MM.1S (cell line): ENCODE measurements around the gene MAFB.

ENCODE experiments used
- DNase-seq: peaks from one replicate; pipeline ENCODE4 v3.0.0-alpha.2; 2015
- H2AFZ ChIP-seq: fragments of 300-600 bp; sonication (generic); 2 replicates; pipeline ENCODE4 v1.6.0; 2016; ENCODE audit warnings: antibody characterized with exemption, low read length
- H3F3A ChIP-seq: fragments of 300-600 bp; sonication (generic); 2 replicates; pipeline ENCODE4 v1.6.1; 2016; ENCODE audit warnings: mild to moderate bottlenecking, antibody characterized with exemption, low read length, moderate library complexity, mixed read lengths; ENCODE audit not compliant: insufficient read depth
- H3K27ac ChIP-seq: fragments of 300-600 bp; sonication (generic); 2 replicates; pipeline ENCODE4 v1.5.1; 2016; ENCODE audit warnings: mild to moderate bottlenecking, low read length
- H3K27me3 ChIP-seq: fragments of 300-600 bp; sonication (generic); replicated peaks from 2 replicates; pipeline ENCODE4 v1.6.0; 2016; ENCODE audit warnings: low read length; ENCODE audit not compliant: insufficient read depth
- H3K36me3 ChIP-seq: fragments of 300-600 bp; sonication (generic); replicated peaks from 2 replicates; pipeline ENCODE4 v1.6.1; 2016; ENCODE audit warnings: mild to moderate bottlenecking, low read length, mixed read lengths; ENCODE audit not compliant: insufficient read depth
- H3K4me1 ChIP-seq: fragments of 300-600 bp; sonication (generic); 2 replicates; pipeline ENCODE4 v1.6.1; 2016; ENCODE audit warnings: low read length, mixed read lengths
- H3K4me2 ChIP-seq: fragments of 300-600 bp; sonication (generic); 2 replicates; pipeline ENCODE4 v1.6.0; 2016; ENCODE audit warnings: low read depth, low read length
- H3K4me3 ChIP-seq: fragments of 300-600 bp; sonication (generic); 2 replicates; pipeline ENCODE4 v1.5.1; 2016; ENCODE audit warnings: low read length, mixed read lengths
- H3K79me2 ChIP-seq: fragments of 300-600 bp; sonication (generic); 2 replicates; pipeline ENCODE4 v1.6.1; 2016; ENCODE audit warnings: mixed run types, low read length, mixed read lengths
- H3K9ac ChIP-seq: fragments of 300-600 bp; sonication (generic); 2 replicates; pipeline ENCODE4 v1.6.1; 2016; ENCODE audit warnings: low read length, mixed read lengths
- H3K9me2 ChIP-seq: fragments of 300-600 bp; sonication (generic); replicated peaks from 2 replicates; pipeline ENCODE4 v1.6.1; 2016; ENCODE audit warnings: mild to moderate bottlenecking, low read length, mixed read lengths; ENCODE audit not compliant: insufficient read depth
- H3K9me3 ChIP-seq: fragments of 300-600 bp; sonication (generic); replicated peaks from 2 replicates; pipeline ENCODE4 v1.6.1; 2016; ENCODE audit warnings: mild to moderate bottlenecking, low read length, mixed read lengths; ENCODE audit not compliant: insufficient read depth
- H4K20me1 ChIP-seq: fragments of 300-600 bp; sonication (generic); 2 replicates; pipeline ENCODE4 v1.6.1; 2016; ENCODE audit warnings: mild to moderate bottlenecking, low read length, moderate library complexity, mixed read lengths; ENCODE audit not compliant: insufficient read depth
- EZH2 ChIP-seq: fragments of 300-600 bp; sonication (generic); optimal IDR thresholded peaks from 2 replicates; pipeline ENCODE3; 2017; ENCODE audit warnings: low read depth, mild to moderate bottlenecking, antibody characterized with exemption, low read length, mixed read lengths
- EZH2phosphoT487 ChIP-seq: fragments of 300-600 bp; sonication (generic); IDR thresholded peaks from 2 replicates; pipeline ENCODE4 v1.6.1; 2018; ENCODE audit warnings: antibody characterized with exemption, low read length
- TF ChIP-seq, protein P1 (sequence below): fragments of 300-600 bp; sonication (generic); IDR thresholded peaks from 2 replicates; pipeline ENCODE4 v1.5.1; 2016; ENCODE audit warnings: antibody characterized with exemption, low read length, mixed read lengths

MAFB gene

DNA sequence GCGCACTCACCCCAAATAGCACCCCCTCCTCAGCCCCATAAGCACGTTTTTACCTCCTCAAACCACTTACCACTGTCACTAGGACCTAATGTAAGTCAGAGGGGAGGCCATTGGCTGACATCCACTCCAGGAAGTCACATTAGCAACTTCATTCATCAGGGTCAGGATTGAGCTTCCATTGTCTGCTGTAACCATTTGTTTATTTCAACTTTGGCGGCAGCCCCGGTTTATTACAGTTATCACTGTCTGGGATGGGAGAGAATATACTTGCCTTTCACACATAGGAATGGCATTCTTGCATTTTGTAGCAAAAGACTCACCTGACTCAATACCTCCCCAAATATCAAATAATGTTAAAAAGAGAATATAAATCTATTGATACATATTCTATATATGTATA, 38.3 kb downstream of the MAFB start:
- Histone ChIP-seq H3K4me2 (no peak overlapping the region), H3K27ac (no peak overlapping the region), H3K9ac (no peak overlapping the region), H3K4me3 (no peak overlapping the region), H3K9me3 (no peaks in the 10 kb centered on the region), H4K20me1 (no peaks in the 10 kb centered on the region), H3K79me2 (no peaks in the 10 kb centered on the region), H3K9me2 (no peaks in the 10 kb centered on the region), H3F3A (no peaks in the 10 kb centered on the region), H2AFZ (no peak overlapping the region), H3K4me1 (no peaks in the 10 kb centered on the region), H3K27me3 (no peaks in the 10 kb centered on the region), H3K36me3 (no peaks in the 10 kb centered on the region)
- TF ChIP-seq EZH2 (no peak), EZH2phosphoT487 (no peak)
- TF ChIP-seq, protein P1, sequence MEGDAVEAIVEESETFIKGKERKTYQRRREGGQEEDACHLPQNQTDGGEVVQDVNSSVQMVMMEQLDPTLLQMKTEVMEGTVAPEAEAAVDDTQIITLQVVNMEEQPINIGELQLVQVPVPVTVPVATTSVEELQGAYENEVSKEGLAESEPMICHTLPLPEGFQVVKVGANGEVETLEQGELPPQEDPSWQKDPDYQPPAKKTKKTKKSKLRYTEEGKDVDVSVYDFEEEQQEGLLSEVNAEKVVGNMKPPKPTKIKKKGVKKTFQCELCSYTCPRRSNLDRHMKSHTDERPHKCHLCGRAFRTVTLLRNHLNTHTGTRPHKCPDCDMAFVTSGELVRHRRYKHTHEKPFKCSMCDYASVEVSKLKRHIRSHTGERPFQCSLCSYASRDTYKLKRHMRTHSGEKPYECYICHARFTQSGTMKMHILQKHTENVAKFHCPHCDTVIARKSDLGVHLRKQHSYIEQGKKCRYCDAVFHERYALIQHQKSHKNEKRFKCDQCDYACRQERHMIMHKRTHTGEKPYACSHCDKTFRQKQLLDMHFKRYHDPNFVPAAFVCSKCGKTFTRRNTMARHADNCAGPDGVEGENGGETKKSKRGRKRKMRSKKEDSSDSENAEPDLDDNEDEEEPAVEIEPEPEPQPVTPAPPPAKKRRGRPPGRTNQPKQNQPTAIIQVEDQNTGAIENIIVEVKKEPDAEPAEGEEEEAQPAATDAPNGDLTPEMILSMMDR = no peak
- DNase-seq = no peak

DNA sequence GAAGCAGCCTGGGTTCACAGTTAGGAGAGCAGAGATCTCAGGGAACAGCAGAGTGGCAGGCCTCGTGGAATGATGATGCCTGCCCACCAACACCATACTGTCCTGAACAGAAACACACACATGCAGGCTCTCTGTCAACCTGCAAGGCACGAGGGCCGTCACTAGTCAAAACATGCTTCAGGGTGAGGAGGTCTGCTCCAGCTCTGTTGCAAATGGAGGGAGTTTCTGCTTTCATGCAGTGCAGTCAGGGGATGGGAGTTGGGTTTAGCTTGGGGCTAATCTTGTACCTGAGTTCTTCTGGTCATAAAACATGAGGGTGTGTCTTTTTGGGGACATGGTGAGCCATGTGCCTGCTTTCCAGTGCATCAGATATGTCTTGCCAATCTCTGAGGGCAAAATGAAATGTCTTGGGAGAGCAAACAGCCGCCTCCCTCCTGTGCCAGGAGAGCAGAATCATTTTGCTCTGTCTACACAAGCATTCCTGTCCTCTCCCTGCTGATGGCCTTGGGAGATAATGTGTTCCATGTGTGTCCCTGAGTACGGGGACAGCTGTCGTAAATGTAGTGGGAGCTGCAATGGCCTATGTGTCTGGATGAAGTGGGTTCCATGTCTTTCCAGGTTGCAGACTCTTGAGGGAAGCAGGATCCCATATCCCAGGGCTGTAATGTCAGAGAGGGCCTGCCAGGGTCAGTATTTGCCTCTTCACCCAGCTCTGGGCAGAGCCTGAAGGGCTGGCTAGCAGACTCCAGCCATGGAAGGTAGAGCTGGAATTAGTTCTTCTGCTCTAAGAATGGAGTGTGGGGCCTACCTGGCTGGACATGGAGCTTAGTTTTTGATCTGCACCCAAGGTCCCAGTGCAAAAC, 40.6 kb downstream of the MAFB start:
- H3K9me3 ChIP-seq = no peaks in the 10 kb centered on the region
- no peaks in the 10 kb centered on the region for H4K20me1 ChIP-seq
- no peak overlapping the region for H3K4me3 ChIP-seq
- H3K9ac ChIP-seq = no peak overlapping the region
- no peaks in the 10 kb centered on the region for H3K9me2 ChIP-seq
- TF ChIP-seq, protein P1 = no peak
- TF ChIP-seq EZH2phosphoT487 (no peak), EZH2 (no peak)
- no peak overlapping the region for H3K4me2 ChIP-seq
- H2AFZ ChIP-seq = no peak overlapping the region
- no peaks in the 10 kb centered on the region for H3K79me2 ChIP-seq
- H3F3A ChIP-seq = no peaks in the 10 kb centered on the region
- H3K27me3 ChIP-seq = no peaks in the 10 kb centered on the region
- H3K27ac ChIP-seq = no peak overlapping the region
- no peak for DNase-seq
- H3K36me3 ChIP-seq = no peaks in the 10 kb centered on the region
- H3K4me1 ChIP-seq = no peaks in the 10 kb centered on the region

DNA sequence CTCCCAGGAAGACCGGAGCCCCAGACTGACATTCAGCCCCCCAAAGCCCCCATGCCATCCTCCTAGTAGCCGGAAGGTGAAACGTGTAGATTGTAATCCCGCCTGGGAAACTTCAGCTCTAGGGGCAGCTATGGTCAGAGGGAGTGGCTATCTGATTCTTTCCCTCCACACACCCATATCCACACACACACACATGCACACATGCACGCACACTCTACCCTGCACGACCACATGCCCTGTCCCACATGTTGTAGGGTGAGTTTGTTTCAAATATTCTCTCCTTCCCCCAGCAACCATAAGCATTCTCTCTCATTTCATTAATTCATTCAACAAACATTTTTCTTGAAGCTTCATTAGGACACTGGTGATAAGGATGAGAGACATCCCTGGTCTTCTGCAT, 42.2 kb downstream of the MAFB start:
- no peak overlapping the region for H3K4me2 ChIP-seq
- no peak overlapping the region for H3K27ac ChIP-seq
- no peaks in the 10 kb centered on the region for H3K9me3 ChIP-seq
- H3K36me3 ChIP-seq = no peaks in the 10 kb centered on the region
- no peaks in the 10 kb centered on the region for H3K9me2 ChIP-seq
- no peak for TF ChIP-seq EZH2
- no peak for TF ChIP-seq EZH2phosphoT487
- TF ChIP-seq, protein P1 = no peak
- no peak overlapping the region for H3K9ac ChIP-seq
- H3K27me3 ChIP-seq = no peaks in the 10 kb centered on the region
- no peak overlapping the region for H3K4me3 ChIP-seq
- H3K4me1 ChIP-seq = no peaks in the 10 kb centered on the region
- no peak overlapping the region for H2AFZ ChIP-seq
- H3F3A ChIP-seq = no peaks in the 10 kb centered on the region
- no peak for DNase-seq
- H4K20me1 ChIP-seq = no peaks in the 10 kb centered on the region
- no peaks in the 10 kb centered on the region for H3K79me2 ChIP-seq
